Gastrocnemius medialis (tissue), 4 donors: ENCODE results near the gene CDH2. TPM values are rescaled to one million over a fixed set of nuclear protein-coding genes. Genes with fewer than 3 reads are reported as not detected.

ENCODE experiments used
- ATAC-seq, 2 donors: fragments of 150-250 bp; one replicate each; pipeline ENCODE4 v1.9.1; 2016
- DNase-seq, 2 donors: peaks; one replicate each; pipeline ENCODE4 v3.0.0-alpha.2; 2019
- H3K27ac ChIP-seq, 4 donors: fragments of 200-600 bp; sonication (generic); 1 replicate in 1 of 4; 2 replicates in 3 of 4; pipeline ENCODE4 v1.5.1; 2016 to 2018; ENCODE audit warnings: mild to moderate bottlenecking in 2 of 4, moderate library complexity in 1 of 4
- H3K27me3 ChIP-seq, 3 donors: fragments of 200-600 bp; sonication (generic) in 2 of 3; 1 replicate in 1 of 3; 2 replicates in 2 of 3; pipeline versions ENCODE4 v1.5.1 to v1.6.0; 2016 to 2019; ENCODE audit warnings: mild to moderate bottlenecking in 1 of 3, moderate library complexity in 1 of 3
- H3K36me3 ChIP-seq, 2 donors: fragments of 200-600 bp; sonication (generic) in 1 of 2; one replicate each; pipeline ENCODE4 v1.5.1; 2017 to 2018
- H3K4me1 ChIP-seq, 2 donors: fragments of 200-600 bp; sonication (generic) in 1 of 2; one replicate each; pipeline ENCODE4 v1.5.1; 2016 to 2017; ENCODE audit warnings: mild to moderate bottlenecking in 2 of 2
- H3K4me3 ChIP-seq, 4 donors: fragments of 200-600 bp; sonication (generic) in 3 of 4; 1 replicate in 1 of 4; 2 replicates in 3 of 4; pipeline ENCODE4 v1.5.1; 2016 to 2019; ENCODE audit warnings: mild to moderate bottlenecking in 2 of 4
- H3K9me3 ChIP-seq, 3 donors: fragments of 200-600 bp; sonication (generic) in 2 of 3; 1 replicate in 1 of 3; 2 replicates in 2 of 3; pipeline ENCODE4 v1.5.1; 2016 to 2019
- CTCF ChIP-seq, 5 experiments: fragments of 450-650 bp in 3 of 5; fragments of 200-600 bp in 2 of 5; sonication (generic) in 2 of 5; IDR thresholded peaks in 4 of 5; conservative IDR thresholded peaks in 1 of 5; 1 replicate in 4 of 5; 2 replicates in 1 of 5; pipeline ENCODE4 v1.5.1; 2016 to 2019; ENCODE audit warnings: antibody characterized with exemption in 5 of 5, mild to moderate bottlenecking in 3 of 5, moderate library complexity in 3 of 5
- POLR2A ChIP-seq, 2 donors: fragments of 450-650 bp; IDR thresholded peaks; one replicate each; pipeline ENCODE4 v1.6.1; 2017; ENCODE audit warnings: antibody characterized with exemption in 2 of 2, mild to moderate bottlenecking in 2 of 2, moderate library complexity in 2 of 2
- in situ Hi-C, 4 donors: fragments of 200-750 bp; cut with MboI; loops; one replicate each; pipeline versions ENCODE4 v1.15.0 to v1.8.0; 2017; ENCODE audit warnings: low sequenced_read_pairs in 4 of 4
- intact Hi-C: fragments of 100-400 bp; cut with DNase I; formaldehyde crosslinking; loops from one replicate; pipeline ENCODE4 v1.15.1; 2023; ENCODE audit warnings: low total_unique reads
- total RNA-seq, 4 donors: library from RNA; depleted of rRNA; stranded (reverse); fragments of >200 nt; gene quantifications; one replicate each; pipeline versions ENCODE4 v1.1.0 to v1.2.3, GENCODE V29; 2016

Gene CDH2
- total RNA-seq, 4 donors from 2014 or later: 0.38 to 0.62 (median 0.51) TPM; not detected in 1

DNA sequence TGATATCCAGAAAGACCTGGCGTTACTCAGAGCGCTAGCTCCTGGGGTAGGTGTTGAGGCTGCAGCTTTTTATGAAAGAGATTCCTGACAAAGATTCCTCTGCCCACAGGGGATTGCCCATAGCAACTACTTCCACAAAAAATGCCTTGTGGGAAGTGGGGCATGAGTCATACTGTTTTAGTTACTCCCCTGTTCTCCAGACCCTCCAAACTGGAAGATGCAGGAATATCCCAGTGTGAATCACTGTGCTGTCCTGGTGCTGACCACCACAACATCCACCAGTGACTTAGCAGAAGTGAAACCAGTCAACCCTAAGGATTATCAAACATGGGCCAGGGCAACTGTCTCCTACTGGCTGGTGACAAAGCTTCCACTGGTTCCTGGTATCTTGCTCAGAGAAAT is 61.8 kb downstream of the CDH2 start:
- Histone ChIP-seq H3K27ac (no peak overlapping the region), H3K36me3 (no peaks in the 10 kb centered on the region), H3K9me3 (no peaks in the 10 kb centered on the region), H3K27me3 (no peaks in the 10 kb centered on the region), H3K4me1 (no peaks in the 10 kb centered on the region), H3K4me3 (no peak overlapping the region)
- no peak for DNase-seq
- no peak for ATAC-seq
- TF ChIP-seq POLR2A (IDR thresholded peaks at IDR 0.05) (no peak), CTCF (IDR thresholded peaks at IDR 0.05 in 4 of 5, conservative IDR thresholded peaks at IDR 0.05 in 1 of 5) (no peak)
- intact Hi-C loops: no loop called here
- in situ Hi-C loops: no loop called here

DNA sequence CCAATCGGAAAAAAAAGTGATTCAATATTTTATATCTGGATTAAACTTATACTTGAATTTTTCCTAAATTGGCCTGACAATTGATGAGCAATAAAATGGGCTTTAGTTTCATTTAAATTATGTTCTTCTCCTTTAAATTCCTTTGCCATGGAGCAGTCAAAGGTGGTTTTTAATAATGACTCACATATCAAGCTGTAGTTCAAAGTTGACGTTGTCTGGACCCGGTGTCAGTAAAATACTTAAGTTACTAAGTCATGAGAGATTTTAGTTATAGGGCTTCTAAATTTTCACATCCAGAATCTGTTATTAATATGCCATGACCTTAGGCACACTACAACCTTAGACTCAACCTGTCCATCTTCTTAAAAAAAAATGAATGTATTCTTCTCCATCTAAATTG is 62.5 kb downstream of the CDH2 start:
- H3K4me3 ChIP-seq: no peak overlapping the region
- intact Hi-C loops: no loop called here
- in situ Hi-C loops: no loop called here
- ATAC-seq (no peak), DNase-seq (no peak)
- TF ChIP-seq POLR2A (IDR thresholded peaks at IDR 0.05): no peak
- no peak for TF ChIP-seq CTCF (IDR thresholded peaks at IDR 0.05 in 4 of 5, conservative IDR thresholded peaks at IDR 0.05 in 1 of 5)
- no peak overlapping the region for H3K27ac ChIP-seq
- no peaks in the 10 kb centered on the region for H3K36me3 ChIP-seq
- no peaks in the 10 kb centered on the region for H3K27me3 ChIP-seq
- H3K4me1 ChIP-seq: no peaks in the 10 kb centered on the region
- H3K9me3 ChIP-seq: no peaks in the 10 kb centered on the region

DNA sequence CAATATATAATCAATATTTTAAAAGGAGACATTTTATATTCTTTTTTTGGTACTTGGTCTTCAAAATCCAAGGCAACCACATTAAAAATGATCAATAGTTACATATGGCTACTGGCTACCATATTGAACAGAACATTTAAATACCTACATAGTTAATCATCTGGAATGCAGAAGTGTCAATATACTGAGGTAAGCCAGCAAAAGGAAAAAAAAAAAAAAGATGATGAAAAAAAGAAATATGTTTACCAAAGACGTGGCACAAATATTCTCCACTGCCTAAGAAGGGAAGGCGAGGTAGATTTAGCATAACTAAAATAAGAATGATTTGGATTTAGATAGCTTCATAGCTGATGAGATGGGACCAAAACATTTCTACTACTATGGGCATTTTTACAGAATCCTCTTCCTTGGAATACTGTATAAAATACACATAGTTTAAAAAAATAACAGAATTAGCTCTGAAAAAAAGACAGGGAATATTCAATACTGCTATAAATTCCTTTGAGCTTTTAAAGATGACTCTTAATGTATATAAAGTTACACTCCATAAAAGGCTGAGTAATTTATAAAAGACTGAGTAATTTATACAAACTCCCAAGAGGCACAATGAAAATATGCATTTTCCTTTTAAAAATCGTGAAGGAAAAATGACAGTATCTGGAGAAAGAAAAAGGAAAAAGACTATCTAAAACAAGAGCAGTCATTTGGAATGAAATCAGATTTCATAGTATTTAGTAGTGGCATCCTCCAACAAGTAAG is 63.5 kb downstream of the CDH2 start:
- in situ Hi-C loops (no loop called here), intact Hi-C loops (no loop called here)
- no peaks in the 10 kb centered on the region for H3K27me3 ChIP-seq
- DNase-seq (no peak), ATAC-seq (no peak)
- no peak overlapping the region for H3K27ac ChIP-seq
- H3K9me3 ChIP-seq: no peaks in the 10 kb centered on the region
- no peak for TF ChIP-seq CTCF (IDR thresholded peaks at IDR 0.05 in 4 of 5, conservative IDR thresholded peaks at IDR 0.05 in 1 of 5)
- no peak for TF ChIP-seq POLR2A (IDR thresholded peaks at IDR 0.05)
- H3K36me3 ChIP-seq: no peaks in the 10 kb centered on the region
- no peaks in the 10 kb centered on the region for H3K4me1 ChIP-seq
- H3K4me3 ChIP-seq: no peak overlapping the region

- TF ChIP-seq POLR2A (IDR thresholded peaks at IDR 0.05): no peak
- TF ChIP-seq CTCF (IDR thresholded peaks at IDR 0.05 in 4 of 5, conservative IDR thresholded peaks at IDR 0.05 in 1 of 5): no peak
- no peak overlapping the region for H3K4me3 ChIP-seq
- no peaks in the 10 kb centered on the region for H3K36me3 ChIP-seq
- no peaks in the 10 kb centered on the region for H3K4me1 ChIP-seq
- DNase-seq: no peak
- no peak overlapping the region for H3K27ac ChIP-seq
- no peaks in the 10 kb centered on the region for H3K27me3 ChIP-seq
- in situ Hi-C loops (no loop called here), intact Hi-C loops (no loop called here)
- no peak for ATAC-seq
- H3K9me3 ChIP-seq: no peaks in the 10 kb centered on the region
These were observed 64.9 kb downstream of the CDH2 start for GRCh38 chr18:28112056-28112470.

- TF ChIP-seq POLR2A (IDR thresholded peaks at IDR 0.05) (no peak), CTCF (IDR thresholded peaks at IDR 0.05 in 4 of 5, conservative IDR thresholded peaks at IDR 0.05 in 1 of 5) (no peak)
- intact Hi-C loops (no loop called here), in situ Hi-C loops (no loop called here)
- Histone ChIP-seq H3K4me1 (no peaks in the 10 kb centered on the region), H3K36me3 (no peaks in the 10 kb centered on the region), H3K4me3 (no peak overlapping the region), H3K9me3 (no peaks in the 10 kb centered on the region), H3K27me3 (no peaks in the 10 kb centered on the region), H3K27ac (no peak overlapping the region)
- DNase-seq (no peak), ATAC-seq (no peak)
These were observed 66.0 kb downstream of the CDH2 start for GRCh38 chr18:28110924-28111323.
